ENCODE data around the gene SLC38A3.
A peak's percentile ranks its signal among the peaks of the same experiment; 100 is the strongest.

The SLC38A3 gene

DNA sequence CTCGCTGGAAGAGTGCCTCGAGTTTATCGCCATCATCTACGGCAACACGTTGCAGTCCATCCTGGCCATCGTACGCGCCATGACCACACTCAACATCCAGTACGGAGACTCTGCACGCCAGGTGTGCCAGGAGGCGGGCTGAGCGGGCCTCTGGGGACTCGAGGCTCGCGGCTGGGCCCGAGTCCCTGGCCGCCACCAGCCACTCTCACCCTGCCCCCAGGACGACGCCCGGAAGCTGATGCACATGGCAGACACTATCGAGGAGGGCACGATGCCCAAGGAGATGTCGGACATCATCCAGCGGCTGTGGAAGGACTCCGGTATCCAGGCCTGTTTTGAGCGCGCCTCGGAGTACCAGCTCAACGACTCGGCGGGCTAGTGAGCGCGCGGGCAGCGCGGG is 11.8 kb upstream of the SLC38A3 start:
- no peak overlapping the region for H3K9ac ChIP-seq (ENCODE audit: low read length)
- H3K27ac ChIP-seq (ENCODE audit: low read depth, low read length), result no peak overlapping the region
- H3K27me3 ChIP-seq (ENCODE audit: control insufficient read depth, insufficient read depth, low read length), result peaks cover 19% of the 10 kb centered on the region
- no peak overlapping the region for H3K4me3 ChIP-seq (ENCODE audit: low read depth, low read length)
- peaks cover 10% of the 10 kb centered on the region for H3K4me1 ChIP-seq (ENCODE audit: control insufficient read depth, insufficient read depth, low read length)
- no peaks in the 10 kb centered on the region for H3K9me3 ChIP-seq (ENCODE audit: control insufficient read depth, insufficient read depth, low read depth, low read length)
- no peaks in the 10 kb centered on the region for H3K36me3 ChIP-seq (ENCODE audit: control insufficient read depth, insufficient read depth, low read length)

DNA sequence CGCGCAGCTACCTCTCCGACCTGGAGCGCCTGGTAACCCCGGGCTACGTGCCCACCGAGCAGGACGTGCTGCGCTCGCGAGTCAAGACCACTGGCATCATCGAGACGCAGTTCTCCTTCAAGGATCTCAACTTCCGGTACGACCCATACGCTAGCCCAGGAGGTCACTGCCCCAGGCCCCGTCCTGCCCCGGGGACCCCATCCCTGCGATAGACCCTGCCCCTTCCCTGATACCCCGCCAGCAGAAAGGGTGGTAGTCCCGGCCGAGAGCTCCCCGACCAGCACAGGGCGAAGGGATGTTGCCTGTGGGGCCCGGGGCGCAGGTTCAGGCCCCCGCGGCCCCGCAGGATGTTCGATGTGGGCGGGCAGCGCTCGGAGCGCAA is 11.3 kb upstream of the SLC38A3 start:
- H3K27ac ChIP-seq (ENCODE audit: low read depth, low read length), result no peak overlapping the region
- no peak overlapping the region for H3K9ac ChIP-seq (ENCODE audit: low read length)
- H3K4me3 ChIP-seq (ENCODE audit: low read depth, low read length), result no peak overlapping the region
- H3K27me3 ChIP-seq (ENCODE audit: control insufficient read depth, insufficient read depth, low read length), result peaks cover 19% of the 10 kb centered on the region
- peaks cover 10% of the 10 kb centered on the region for H3K4me1 ChIP-seq (ENCODE audit: control insufficient read depth, insufficient read depth, low read length)
- no peaks in the 10 kb centered on the region for H3K36me3 ChIP-seq (ENCODE audit: control insufficient read depth, insufficient read depth, low read length)
- H3K9me3 ChIP-seq (ENCODE audit: control insufficient read depth, insufficient read depth, low read depth, low read length), result no peaks in the 10 kb centered on the region

DNA sequence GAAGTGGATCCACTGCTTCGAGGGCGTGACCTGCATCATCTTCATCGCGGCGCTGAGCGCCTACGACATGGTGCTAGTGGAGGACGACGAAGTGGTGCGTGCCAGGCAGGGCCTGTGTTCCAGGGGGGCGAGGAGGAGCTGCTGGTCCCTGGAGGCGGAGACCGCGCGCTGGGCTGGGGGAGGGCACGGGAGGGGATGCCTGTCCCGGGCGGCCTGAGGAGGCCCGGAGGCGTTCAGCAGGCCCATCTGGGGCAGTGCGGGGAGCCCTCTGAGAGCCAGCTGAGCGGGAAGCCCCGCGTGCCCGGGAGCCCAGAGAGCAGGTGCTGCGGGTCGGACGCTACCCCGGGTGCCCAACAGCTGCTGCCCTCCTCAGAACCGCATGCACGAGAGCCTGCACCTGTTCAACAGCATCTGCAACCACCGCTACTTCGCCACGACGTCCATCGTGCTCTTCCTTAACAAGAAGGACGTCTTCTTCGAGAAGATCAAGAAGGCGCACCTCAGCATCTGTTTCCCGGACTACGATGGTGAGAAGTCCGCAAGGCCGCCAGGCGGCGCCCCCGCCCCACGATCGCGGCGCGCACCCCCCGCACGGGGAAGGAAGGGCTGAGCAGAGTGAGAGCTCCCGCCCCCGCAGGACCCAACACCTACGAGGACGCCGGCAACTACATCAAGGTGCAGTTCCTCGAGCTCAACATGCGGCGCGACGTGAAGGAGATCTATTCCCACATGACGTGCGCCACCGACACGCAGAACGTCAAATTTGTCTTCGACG is 10.8 kb upstream of the SLC38A3 start:
- H3K9ac ChIP-seq (ENCODE audit: low read length), result no peak overlapping the region
- peaks cover 19% of the 10 kb centered on the region for H3K27me3 ChIP-seq (ENCODE audit: control insufficient read depth, insufficient read depth, low read length)
- H3K9me3 ChIP-seq (ENCODE audit: control insufficient read depth, insufficient read depth, low read depth, low read length), result no peaks in the 10 kb centered on the region
- H3K27ac ChIP-seq (ENCODE audit: low read depth, low read length), result no peak overlapping the region
- H3K36me3 ChIP-seq (ENCODE audit: control insufficient read depth, insufficient read depth, low read length), result no peaks in the 10 kb centered on the region
- H3K4me1 ChIP-seq (ENCODE audit: control insufficient read depth, insufficient read depth, low read length), result peaks cover 10% of the 10 kb centered on the region
- H3K4me3 ChIP-seq (ENCODE audit: low read depth, low read length), result peak overlapping the region; percentile 21

DNA sequence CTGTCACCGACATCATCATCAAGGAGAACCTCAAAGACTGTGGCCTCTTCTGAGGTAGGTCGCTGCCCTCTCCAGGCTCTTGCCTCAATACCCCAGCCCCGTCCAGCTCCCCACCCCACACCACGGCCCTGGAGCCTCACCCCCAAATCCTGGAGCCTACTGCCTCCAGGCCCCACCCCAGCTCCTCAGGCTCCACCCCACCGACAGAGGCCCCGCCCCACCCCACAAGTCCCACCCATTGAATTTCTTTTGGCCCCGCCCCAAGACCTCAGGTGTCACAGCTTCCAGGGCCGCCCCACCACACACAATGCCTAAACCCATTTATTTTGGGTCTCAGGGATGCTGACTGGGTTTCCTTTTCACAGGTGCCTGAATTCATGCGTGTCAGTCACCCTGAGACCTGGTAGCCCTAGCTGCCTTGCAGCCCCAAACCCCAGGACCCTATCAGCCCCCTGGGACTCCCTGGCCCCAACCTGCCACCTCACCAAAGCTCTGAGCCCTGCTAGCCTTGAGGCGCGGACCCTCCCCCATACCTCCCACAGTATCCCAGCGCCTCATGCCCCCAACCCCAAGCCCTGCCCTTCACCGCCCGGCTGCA is 10.1 kb upstream of the SLC38A3 start:
- H3K4me1 ChIP-seq (ENCODE audit: control insufficient read depth, insufficient read depth, low read length), result peaks cover 10% of the 10 kb centered on the region
- no peaks in the 10 kb centered on the region for H3K36me3 ChIP-seq (ENCODE audit: control insufficient read depth, insufficient read depth, low read length)
- no peak overlapping the region for H3K9ac ChIP-seq (ENCODE audit: low read length)
- H3K27me3 ChIP-seq (ENCODE audit: control insufficient read depth, insufficient read depth, low read length), result peaks cover 19% of the 10 kb centered on the region
- H3K4me3 ChIP-seq (ENCODE audit: low read depth, low read length), result peak overlapping the region; percentile 21
- no peak overlapping the region for H3K27ac ChIP-seq (ENCODE audit: low read depth, low read length)
- H3K9me3 ChIP-seq (ENCODE audit: control insufficient read depth, insufficient read depth, low read depth, low read length), result no peaks in the 10 kb centered on the region

DNA sequence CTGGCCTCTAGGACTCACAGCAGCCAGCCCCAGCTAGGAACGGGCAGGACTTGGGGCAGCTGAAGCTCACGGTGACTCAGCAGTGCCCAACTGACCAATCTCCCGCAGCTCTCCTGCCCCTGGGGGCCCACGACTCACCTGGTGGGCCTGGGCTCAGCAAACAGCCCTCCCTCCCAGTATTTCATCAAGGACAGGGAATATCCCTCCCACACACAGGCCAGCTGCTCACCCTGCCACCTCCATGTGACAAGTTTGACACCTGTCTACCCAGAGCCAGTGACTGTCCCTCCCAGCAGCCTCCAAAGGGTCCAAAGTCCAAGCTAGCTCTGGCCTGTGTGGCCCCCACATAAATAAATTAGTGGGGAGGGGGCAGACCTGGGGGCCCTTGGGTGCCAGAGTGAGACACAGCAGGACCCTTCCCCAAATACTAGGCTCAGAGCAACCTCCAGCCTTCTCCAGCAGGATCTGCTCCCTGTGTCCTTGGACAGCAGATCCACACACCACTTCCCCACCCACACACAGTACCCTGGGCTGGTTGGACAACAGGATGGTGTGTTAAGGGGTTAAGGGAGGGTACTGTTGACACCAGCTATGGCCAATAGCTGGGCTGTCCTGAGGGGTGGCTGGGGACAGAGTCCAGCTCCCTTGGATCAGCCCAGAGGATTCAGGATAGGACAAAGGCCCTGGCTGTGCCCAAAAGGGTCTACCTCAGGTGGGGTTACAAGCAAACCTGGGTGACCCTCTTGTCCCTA is 9.4 kb upstream of the SLC38A3 start:
- Histone ChIP-seq H3K36me3 (ENCODE audit: control insufficient read depth, insufficient read depth, low read length) (no peaks in the 10 kb centered on the region), H3K4me1 (ENCODE audit: control insufficient read depth, insufficient read depth, low read length) (peaks cover 10% of the 10 kb centered on the region), H3K9me3 (ENCODE audit: control insufficient read depth, insufficient read depth, low read depth, low read length) (no peaks in the 10 kb centered on the region), H3K9ac (ENCODE audit: low read length) (no peak overlapping the region), H3K27ac (ENCODE audit: low read depth, low read length) (no peak overlapping the region), H3K4me3 (ENCODE audit: low read depth, low read length) (no peak overlapping the region), H3K27me3 (ENCODE audit: control insufficient read depth, insufficient read depth, low read length) (peaks cover 19% of the 10 kb centered on the region)

DNA sequence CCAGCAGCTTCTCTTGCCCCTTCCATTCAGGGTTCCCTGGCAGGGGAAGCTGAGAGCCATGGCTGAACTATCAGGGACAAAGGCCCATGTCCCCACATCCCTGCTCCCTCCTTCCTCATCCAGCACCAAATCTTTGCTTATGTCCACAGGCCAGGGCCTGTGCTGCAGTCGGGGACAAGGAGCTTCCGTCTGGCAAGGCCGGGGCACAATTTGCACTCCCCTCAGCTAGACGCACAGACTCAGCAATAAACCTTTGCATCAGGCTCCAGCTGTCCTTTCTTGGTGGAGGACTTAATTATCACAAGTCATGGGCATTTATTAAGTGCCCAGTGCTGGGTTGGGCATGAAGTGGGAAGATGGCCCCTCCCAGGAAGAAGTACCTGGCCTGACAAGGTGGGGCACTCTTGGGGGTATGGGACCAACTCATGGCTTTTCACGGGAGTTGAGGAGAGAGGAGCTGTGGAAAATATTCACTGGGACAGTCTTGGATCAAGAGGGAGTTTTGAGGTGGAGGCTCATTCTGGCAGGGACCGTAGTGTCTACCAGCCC is 8.7 kb upstream of the SLC38A3 start:
- Histone ChIP-seq H3K9ac (ENCODE audit: low read length) (no peak overlapping the region), H3K36me3 (ENCODE audit: control insufficient read depth, insufficient read depth, low read length) (no peaks in the 10 kb centered on the region), H3K4me3 (ENCODE audit: low read depth, low read length) (no peak overlapping the region), H3K27me3 (ENCODE audit: control insufficient read depth, insufficient read depth, low read length) (peaks cover 20% of the 10 kb centered on the region), H3K4me1 (ENCODE audit: control insufficient read depth, insufficient read depth, low read length) (peaks cover 10% of the 10 kb centered on the region), H3K27ac (ENCODE audit: low read depth, low read length) (no peak overlapping the region), H3K9me3 (ENCODE audit: control insufficient read depth, insufficient read depth, low read depth, low read length) (no peaks in the 10 kb centered on the region)

DNA sequence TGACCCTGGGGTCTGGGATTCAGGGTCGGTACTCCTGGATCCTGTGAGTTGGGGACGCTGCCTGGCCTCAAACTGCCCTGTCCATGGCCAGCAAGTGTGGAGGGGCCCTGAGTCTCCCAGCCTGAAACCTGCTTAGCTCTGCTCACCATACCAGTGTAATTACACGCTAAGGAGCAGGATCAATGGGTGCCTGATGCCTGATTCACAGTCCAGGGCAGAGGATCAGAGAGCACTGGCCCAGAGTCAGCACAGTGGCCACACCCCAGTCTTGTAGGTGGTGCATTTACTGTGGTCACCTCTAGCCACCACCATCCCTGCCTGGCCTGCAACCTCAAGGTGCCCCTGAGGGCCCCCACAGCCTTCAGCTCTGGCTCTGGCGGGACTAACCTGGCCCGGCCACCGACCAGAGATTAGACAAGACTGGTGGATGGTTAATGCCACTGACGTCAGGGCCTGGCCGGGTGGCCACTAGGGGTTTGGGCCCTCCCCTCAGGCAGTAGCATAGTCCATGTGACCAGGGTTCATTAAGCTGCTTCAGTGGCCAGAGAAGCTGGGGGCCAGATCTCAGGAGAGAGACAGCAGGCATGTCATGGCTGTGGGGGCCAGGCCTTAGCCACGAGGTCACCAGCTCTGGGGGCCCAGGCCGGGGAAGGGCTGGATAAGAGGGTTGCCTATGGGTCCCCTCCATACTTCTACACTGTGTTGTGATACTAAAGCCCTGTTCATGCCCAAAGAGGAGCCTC is 3.3 kb upstream of the SLC38A3 start:
- H3K9me3 ChIP-seq (ENCODE audit: control insufficient read depth, insufficient read depth, low read depth, low read length), result no peaks in the 10 kb centered on the region
- H3K4me3 ChIP-seq (ENCODE audit: low read depth, low read length), result no peak overlapping the region
- peaks cover 18% of the 10 kb centered on the region for H3K4me1 ChIP-seq (ENCODE audit: control insufficient read depth, insufficient read depth, low read length)
- H3K9ac ChIP-seq (ENCODE audit: low read length), result no peak overlapping the region
- H3K27ac ChIP-seq (ENCODE audit: low read depth, low read length), result no peak overlapping the region
- no peaks in the 10 kb centered on the region for H3K36me3 ChIP-seq (ENCODE audit: control insufficient read depth, insufficient read depth, low read length)
- peaks cover 47% of the 10 kb centered on the region for H3K27me3 ChIP-seq (ENCODE audit: control insufficient read depth, insufficient read depth, low read length)

DNA sequence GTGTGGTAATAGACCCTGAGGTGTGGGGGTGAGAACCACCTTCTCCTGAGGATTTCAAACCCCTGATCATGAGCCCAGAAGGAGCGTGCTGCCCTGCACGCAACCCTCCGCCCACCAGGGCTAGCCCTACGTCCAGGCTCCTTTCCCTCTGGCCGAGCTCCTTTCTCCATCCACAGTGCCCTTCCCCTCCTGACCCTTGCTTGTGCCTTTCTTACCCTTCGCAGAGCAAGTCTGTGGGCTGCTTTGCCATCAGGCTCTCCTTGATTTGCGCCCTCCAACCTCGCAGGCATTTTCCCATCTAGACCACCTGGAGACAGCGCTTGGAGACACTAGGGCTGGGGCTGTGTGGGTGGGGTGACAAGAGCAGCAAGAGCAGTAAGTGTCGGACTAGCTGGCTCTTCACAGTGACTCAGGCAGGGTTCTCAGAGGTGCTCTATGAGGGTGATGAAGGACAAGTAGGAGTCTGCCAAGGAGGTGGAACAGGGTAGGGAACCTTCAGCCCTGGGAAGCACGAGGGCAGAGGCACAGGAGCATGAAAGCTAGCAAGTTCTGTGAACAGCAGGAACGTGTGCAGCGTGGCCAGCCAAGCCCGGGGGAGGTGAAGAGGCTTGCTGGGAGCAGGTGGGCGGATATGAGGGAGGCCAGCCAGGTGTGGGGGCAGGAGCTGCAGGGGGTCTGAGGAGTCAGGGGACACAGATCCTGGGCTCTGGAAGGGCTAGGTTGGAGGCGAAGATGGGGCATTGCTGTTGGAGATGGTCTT is 2.5 kb upstream of the SLC38A3 start:
- no peak overlapping the region for H3K4me3 ChIP-seq (ENCODE audit: low read depth, low read length)
- no peak overlapping the region for H3K27ac ChIP-seq (ENCODE audit: low read depth, low read length)
- H3K27me3 ChIP-seq (ENCODE audit: control insufficient read depth, insufficient read depth, low read length), result peaks cover 51% of the 10 kb centered on the region
- peaks cover 18% of the 10 kb centered on the region for H3K4me1 ChIP-seq (ENCODE audit: control insufficient read depth, insufficient read depth, low read length)
- no peaks in the 10 kb centered on the region for H3K9me3 ChIP-seq (ENCODE audit: control insufficient read depth, insufficient read depth, low read depth, low read length)
- no peak overlapping the region for H3K9ac ChIP-seq (ENCODE audit: low read length)
- no peaks in the 10 kb centered on the region for H3K36me3 ChIP-seq (ENCODE audit: control insufficient read depth, insufficient read depth, low read length)

DNA sequence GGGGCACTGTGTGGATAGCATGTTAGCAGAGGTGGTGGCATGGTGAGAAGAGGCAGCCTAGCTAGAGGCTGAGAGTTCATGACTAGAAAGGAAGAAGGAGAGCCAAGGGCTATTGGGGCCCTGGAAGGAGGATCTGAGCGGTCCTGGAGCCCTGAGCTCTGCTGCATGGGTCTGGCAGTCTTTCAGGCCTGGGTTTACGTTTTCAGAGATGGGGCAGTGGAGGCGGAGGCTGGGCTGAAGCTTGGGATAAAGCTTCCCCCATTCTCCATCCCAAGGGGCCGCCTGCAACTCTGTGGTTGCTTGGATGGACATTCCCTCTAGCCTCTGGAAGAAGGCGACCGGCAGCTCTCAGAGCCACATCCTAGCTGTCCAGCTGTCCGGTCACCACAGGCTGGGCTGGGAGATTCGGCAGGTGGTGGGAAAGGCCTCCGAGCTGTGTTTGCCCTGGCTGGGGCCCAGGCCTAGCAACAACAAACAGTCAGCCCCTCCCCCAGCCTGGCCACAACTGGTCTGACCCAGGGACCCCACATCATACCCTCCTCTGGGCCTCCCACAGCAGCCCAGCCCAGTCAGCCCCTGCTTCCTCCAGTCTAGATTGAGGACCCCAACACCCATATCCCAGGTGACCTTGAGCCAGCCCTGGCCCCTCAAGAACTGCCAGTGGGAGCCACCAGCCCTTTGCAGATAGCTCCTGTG is 1.8 kb upstream of the SLC38A3 start:
- Histone ChIP-seq H3K36me3 (ENCODE audit: control insufficient read depth, insufficient read depth, low read length) (no peaks in the 10 kb centered on the region), H3K9ac (ENCODE audit: low read length) (no peak overlapping the region), H3K4me3 (ENCODE audit: low read depth, low read length) (no peak overlapping the region), H3K27me3 (ENCODE audit: control insufficient read depth, insufficient read depth, low read length) (peaks cover 54% of the 10 kb centered on the region), H3K4me1 (ENCODE audit: control insufficient read depth, insufficient read depth, low read length) (peaks cover 18% of the 10 kb centered on the region), H3K9me3 (ENCODE audit: control insufficient read depth, insufficient read depth, low read depth, low read length) (no peaks in the 10 kb centered on the region), H3K27ac (ENCODE audit: low read depth, low read length) (no peak overlapping the region)

Measured in HUES6 (cell line).